Measurements from ENCODE around the gene PRKAR2B.
A peak's percentile ranks its signal among the peaks of the same experiment; 100 is the strongest.
"Not testable (repeated sequence)": the region's sequence is repeated elsewhere in the genome, so short reads cannot be mapped to it uniquely, and the experiment has no call there.

PRKAR2B gene

DNA sequence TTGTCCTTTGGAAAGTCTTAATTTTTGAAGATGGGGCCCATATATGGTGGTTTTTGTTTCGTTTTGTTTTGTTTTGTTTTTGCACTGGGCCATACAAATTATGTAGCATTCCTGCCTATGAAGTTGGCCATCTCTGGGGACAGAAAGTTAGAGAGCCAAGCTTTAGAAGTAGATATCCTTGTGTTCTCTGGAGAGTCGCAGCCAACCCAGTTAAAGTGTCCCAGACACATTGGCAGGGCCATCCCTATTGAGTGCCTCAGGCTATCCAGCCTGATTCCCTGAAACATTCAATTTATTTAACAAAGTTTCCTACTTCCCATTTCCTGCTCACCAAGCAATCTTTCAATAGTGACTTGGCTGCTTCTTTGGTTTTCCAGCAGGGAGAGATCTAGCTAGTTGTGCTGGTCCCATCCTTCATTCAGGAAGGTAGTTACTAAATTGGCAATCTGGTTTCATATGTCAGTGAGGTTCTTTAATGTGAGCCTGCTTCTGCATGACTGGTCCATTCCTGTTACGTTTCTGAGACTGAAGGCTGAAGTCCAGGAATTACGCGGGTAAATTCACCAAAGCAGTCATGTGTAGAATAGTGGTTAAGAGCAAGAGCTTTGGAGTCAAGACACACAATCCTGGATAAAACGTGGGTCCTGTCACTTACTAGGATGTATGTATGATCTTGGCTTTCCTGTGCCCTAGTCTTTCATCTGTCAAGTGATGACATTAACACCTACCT lies 75.0 kb downstream of the PRKAR2B start:
- DNase-seq (ENCODE audit: low read depth in 2 of 2), result no peak

DNA sequence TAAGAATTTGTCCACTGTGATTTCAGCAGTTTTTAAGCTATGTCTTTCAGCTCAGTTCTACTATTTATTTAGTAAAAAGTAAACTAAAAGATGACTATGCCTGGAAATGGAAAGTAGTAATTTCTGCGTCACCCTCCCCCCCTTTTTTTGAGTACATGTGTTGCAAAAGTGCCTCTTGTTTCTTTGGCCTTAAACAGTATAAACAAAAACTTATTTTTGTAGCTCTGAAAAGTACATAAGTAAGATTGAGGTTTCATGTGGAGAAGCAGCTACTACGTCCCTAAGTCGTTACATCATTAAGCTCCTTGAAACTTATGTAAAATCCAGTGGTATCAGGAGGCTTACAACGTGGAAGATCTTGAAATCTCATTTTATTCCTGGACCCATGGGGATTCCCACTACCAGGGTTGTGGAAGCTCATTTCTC lies 78.0 kb downstream of the PRKAR2B start:
- no peak for DNase-seq (ENCODE audit: low read depth in 2 of 2)

DNA sequence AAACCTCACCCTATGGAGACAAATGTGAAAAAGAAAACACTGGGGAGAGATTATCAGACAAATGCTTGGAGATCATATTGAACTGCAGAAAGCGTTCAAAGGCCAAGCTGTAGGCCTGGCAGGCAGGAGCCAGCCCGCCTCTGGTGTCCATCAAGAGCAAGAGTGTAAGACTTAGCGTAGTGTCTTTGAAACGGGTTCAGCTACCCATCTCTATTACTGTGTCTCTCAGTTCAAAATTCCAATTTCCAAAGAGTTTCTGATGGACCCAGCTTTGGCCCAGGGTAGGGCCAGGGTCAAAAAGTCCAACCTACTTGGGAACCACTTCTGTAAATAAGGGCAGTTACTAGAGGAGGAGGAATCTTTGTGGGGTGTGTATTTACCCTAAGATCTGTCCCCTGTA lies 78.9 kb downstream of the PRKAR2B start:
- no peak for DNase-seq (ENCODE audit: low read depth in 2 of 2)

DNA sequence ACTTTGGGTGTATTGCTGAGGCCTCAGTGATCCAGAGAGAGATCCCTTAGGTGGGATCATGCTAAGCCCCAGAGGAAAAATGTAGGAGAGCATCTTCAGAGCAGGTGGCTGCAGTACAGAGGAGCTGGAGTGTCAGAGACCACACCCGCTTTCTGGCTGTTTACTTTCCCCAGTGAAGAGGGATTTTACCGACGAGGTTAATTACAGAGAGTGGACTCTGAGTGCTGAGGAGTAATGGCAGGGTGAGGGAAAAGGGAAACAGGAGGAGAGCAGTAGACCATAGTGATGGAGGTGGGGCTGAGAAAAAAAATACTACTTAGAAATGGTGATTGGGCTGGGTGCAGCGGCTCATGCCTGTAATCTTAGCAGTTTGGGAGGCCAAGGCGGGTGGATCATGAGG lies 81.0 kb downstream of the PRKAR2B start:
- no peak for DNase-seq (ENCODE audit: low read depth in 2 of 2)

DNA sequence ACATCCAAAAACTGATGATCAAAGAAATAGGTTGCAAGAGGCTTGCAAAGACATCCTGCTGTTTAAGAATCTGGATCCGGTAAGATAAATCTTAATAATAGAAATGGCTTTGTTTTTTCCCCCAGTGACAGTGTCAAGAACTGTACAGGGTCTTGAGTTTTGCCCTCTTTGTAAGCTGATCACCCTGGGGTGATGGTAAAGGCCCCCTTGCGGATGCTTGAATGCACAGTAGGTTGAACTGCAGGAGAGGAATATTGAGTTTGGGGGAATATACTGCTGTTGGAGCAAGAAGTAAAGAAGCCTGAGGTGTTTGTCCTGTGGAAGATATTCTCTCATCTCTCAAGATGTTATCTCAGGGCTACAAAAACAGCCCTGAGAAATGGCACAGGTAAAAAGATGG lies 83.7 kb downstream of the PRKAR2B start:
- DNase-seq (ENCODE audit: low read depth in 2 of 2), result no peak

DNA sequence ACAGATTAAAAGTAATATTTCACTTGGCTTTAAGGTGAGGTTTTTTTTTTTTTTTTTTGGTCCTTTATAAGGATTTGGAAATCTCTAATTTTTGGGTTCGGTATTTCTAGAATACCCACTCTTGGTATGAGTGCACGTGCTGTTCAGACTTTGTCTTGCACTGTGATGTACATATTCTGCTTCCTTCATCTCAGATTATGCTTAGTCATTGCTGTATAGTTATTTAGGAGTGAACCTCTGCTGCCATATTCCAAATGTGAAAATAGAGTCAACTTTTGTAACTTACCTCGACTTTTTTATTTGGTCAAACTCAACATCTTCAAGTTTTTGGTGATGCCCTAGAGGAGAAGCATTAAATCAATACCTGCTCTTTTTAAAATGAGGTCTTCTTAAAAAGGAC lies 84.2 kb downstream of the PRKAR2B start:
- no peak for DNase-seq (ENCODE audit: low read depth in 2 of 2)

DNA sequence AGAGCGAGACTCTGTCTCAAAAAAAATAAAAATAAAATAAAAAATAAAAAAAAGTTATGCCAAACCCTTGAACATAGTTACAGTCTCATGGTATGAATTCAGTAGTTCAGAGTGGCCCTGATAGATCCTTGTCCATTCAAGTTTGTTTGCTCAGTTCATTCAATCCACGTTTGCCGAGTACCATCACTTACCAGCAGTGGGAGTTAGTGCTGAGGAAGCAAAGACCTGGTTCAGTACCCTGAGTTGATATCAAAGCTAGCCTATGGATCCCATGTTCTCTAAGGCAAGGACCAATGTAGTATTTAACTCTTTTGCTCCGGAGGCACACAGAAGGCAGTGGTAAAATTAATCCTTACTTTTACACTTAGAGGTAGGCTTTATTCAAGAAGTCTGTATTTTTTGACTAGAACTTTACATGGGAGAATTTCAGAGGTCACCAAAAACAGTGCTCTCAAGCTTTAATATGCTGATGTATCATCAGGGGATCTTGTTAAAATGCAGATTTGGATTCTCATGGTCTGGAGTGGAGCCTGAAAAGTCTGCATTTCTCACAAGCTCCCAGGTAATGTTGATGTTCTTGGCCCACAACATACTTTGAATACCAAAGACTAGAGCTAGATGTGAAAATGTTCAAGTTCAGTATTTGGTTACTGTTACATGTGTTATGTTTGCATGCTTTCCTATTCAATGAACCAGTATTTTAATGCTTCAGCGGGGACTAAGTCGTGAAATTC lies 86.1 kb downstream of the PRKAR2B start:
- DNase-seq (ENCODE audit: low read depth in 2 of 2), result no peak

DNA sequence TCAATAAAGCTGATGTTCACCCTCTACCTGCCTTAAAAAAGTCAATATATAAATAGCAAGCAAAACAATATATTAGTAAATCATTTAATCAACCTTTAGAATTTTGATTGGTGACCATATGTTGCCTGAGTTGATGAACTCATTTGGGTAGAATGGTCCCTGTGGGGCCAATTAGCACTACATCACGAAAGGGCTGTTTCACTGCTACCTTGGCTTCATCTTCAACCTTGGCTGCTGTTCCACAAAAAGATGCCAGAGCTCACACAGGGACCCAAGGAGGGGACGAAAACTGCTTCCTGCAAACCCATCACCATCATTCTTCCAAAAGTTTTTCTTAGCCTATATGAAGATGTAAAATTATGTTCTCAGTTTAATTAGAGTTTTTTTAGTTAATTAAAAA lies 88.9 kb downstream of the PRKAR2B start:
- DNase-seq (ENCODE audit: low read depth in 2 of 2), result no peak

DNA sequence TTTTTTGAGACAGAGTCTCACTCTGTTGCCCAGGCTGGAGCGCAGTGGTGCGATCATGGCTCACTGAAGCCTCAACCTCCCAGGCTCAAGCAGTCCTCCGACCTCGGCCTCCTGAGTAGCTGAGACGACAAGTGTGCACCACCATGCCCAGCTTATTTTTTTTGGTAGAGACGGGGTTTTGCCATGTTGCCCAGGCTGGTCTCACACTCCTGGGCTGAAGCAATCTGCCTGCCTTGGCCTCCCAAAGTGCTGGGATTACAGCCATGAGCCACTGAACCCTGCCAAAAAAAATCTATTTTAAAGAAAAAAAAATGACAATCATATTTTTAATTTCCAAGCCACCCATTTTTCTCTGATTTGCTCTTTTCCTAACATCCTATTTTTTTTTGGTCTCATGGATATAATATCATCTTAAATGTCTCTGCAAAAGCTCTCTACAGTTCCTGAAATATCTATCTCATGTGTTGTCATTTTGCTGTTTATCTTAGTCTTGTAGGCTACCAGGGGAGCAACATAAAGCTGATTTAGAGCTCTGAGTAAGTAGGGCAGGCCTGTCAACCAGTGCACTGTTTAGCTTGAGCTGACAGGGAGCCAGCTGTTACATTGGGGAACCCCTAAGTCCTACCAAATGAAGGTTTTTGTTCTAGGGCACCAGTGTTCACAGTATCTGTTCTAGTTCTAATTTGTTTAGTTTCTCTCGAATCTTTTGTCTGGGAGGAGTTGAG lies 94.4 kb downstream of the PRKAR2B start:
- DNase-seq (ENCODE audit: low read depth in 2 of 2), result no peak

DNA sequence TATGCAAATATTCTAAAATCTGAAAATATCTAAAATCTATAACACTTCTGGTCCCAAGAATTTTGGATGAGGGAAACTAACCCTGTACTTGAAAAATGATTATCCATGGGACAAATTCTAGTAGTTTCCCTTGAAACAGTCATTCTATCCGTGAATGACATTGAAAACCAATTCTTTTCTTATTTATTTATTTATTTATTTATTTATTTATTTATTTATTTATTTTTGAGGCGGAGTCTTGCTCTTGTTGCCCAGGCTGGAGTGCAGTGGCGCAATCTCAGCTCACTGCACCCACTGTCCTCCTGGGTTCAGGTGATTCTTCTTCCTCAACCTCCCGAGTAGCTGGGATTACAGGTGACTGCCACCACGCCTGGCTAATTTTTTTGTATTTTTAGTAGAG lies 99.4 kb downstream of the PRKAR2B start:
- DNase-seq (ENCODE audit: low read depth in 2 of 2), result not testable (repeated sequence)

DNA sequence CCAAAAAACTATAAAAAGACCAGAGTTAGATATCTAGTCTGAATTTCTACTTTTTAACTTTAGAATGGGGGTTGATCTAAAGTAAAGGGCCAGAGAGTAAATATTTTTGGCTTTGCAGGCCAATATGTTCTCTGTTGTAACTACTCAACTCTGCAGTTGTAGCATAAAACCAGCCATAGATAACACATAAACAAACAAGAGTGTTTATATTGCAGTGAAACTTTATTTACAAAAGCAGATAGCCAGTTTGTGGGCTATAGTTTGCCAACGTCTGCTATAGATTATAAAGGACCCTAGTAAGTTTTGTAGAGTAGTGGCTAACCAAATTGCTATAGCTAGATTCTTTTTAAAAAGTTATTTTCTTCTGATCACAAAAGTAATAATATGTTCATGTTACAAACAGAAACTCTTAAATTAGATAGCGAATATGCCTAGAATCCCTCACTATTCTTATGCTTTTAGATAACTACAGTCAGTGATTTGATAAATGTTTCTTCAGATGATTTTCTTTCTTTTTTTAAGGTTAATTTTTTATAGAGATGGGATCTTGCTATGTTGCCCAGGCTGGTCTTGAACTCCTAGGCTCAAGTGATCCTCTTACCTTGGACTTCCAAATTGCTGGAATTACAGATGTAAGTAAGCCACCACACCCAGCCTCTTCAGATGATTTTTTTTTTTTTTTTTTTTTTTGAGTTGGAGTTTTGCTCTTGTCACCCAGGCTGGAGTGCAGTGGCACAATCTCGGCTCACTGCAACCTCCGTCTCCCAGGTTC lies 100.7 kb downstream of the PRKAR2B start:
- no peak for DNase-seq (ENCODE audit: low read depth in 2 of 2)

DNA sequence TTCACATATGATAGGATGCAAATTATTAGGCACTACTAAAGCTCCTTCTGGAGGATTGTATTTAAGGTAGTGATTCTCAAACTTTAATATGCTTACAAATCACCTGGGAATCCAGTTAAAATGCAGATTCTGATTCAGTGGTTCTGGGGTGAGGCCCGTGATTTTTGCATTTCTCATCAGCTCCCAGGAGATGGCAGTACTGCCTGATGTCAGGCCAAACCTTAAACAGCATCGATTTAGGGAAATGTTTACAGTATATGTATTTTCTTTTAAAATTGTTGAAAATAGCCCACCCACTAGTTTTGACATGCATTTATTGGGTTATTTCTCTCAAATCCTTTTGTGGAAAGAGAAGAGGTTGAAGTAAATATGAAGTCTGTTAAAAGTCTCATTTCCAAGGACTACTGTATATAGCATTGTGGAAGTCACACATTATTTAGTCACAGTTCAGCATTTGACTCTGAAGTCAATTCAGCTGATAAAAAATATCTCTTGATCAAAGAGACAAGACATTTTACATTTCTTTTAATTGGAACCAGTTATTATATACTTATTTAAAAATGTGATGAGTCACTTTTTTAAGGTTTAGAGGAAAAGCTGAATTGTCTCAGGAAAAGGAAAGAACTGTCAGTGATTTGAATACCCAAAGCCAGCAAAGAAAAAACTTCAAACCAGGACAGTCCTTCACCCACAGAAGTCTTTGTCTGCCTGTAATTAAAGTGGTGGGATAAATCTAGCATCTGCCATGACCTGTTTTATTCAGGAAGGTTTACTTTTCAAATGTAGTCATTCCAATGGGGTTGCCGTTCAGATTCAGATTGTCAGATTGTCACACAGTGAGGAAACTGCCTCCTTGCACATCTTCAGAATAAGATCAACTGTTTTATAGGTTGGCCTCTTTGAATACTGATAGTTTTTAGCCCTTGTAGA lies 103.2 kb downstream of the PRKAR2B start:
- DNase-seq (ENCODE audit: low read depth in 2 of 2), result no peak

DNA sequence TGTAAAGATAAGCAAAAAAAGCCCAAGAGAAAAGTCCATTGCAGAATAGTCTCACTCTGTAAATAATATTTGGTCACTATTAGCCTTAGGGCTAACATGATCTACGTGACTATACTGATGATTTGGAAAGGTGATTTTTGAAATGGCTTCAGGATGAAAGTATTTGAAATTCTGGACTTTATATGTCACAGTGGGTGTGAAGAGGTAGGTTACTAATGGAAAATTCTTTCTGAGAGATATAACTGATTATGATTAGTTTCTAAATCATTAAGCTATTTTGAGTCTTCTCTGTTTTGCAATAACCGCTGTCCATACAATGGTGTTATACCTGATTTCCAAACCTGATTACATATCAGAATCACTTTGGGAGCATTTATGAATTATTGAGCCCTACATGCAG lies 104.2 kb downstream of the PRKAR2B start:
- DNase-seq (ENCODE audit: low read depth in 2 of 2), result no peak

DNA sequence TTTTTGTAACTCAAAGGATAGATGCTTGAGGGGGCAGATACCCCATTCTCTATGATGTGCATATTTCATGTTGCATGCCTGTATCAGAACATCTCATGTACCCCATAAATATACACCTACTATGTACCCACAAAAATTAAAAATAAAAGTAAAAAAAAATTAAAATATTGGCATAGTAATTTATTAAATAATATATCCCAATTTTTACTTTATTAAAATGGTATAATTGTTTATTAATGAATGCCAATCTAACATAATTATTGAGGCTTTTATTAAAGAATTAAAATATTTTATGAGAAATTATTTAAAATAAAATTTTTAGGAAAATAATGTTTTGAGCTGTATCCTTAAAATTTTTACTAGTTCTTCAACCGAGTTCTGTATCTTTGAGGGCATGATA lies 105.4 kb downstream of the PRKAR2B start:
- no peak for DNase-seq (ENCODE audit: low read depth in 2 of 2)

DNA sequence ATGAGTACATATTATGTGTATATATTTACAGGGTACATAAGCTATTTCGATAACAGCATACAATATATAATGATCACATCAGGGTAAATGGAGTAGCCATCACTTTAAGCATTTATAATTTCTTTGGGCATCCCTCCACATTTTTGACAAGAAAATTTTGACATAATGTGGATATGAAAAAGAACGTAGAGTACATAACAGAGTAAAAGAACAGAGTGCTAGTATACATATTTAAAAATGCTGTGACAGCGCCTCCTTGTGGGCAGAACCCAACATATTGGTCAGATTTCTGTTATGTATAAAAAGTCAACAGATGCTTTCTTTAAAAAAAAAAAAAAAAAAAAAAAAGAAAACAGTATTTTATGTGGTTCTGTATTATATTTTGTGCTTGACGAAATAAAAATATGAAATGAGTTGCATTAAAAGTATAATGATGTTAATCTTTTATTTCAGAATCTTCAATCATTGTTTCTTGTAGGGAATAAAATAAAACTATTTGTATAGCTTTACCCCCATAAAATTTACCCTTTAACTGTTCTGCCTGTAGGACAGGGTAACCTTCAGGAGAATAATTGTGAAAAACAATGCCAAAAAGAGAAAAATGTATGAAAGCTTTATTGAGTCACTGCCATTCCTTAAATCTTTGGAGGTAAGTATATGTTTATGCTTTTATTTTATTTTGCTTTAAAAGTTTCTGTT lies 106.0 kb downstream of the PRKAR2B start:
- DNase-seq (ENCODE audit: low read depth in 2 of 2), result peak; percentile 58 to 69

DNA sequence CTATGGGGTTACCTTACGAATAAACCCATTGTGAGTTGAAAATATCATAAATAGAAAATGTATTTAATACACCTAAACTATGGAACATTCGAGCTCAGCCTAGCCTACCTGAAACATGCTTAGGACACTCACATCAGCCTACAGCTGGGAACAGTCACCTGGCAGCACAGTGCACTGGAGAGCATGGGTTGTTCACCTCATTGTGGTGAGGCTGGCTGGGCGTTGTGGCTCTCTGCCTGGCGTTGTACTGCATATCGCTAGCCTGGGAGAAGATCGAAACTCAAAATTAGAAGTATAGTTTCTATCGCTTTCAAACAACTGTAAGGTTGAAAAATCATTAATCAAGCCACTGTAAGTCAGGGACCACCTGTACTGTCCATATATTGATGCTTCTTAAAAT lies 107.0 kb downstream of the PRKAR2B start:
- no peak for DNase-seq (ENCODE audit: low read depth in 2 of 2)

DNA sequence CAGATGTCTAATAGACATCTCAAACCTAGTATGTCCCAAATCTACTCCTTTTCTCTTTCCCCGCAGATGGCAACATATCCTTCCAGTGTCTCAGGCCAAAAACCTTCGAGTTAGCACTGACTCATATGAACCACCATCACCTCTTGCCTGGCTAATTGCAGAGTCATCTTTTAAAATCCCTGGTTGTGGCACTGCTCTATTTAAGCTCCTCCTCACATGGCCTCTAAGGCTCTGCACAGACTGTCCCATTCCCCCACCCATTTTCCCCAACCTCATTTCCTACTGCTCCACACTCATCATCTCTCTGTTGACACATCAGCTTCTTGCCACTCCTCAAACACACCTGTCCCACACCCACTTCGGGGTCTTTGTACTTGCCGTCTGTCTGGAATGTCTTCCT lies 107.5 kb downstream of the PRKAR2B start:
- no peak for DNase-seq (ENCODE audit: low read depth in 2 of 2)

DNA sequence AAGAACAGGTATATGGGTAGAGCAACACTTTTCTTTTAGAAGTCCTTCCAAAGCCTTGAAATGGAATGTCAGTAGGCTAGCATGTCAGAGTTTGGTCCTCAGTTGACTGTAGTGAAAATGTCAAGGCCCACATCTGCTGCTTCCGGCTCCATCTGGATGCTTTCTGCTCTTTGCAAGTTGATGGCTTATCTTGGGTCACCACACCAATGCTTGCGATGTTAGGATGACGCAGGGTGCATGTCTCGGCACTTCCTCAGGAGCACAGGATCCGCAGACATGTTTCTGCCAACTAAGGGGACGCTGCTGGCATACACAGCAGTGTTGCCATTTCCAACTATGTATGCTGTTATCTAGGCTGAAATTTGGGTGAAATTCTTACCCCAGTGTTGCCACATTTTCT lies 110.3 kb downstream of the PRKAR2B start:
- DNase-seq (ENCODE audit: low read depth in 2 of 2), result no peak

DNA sequence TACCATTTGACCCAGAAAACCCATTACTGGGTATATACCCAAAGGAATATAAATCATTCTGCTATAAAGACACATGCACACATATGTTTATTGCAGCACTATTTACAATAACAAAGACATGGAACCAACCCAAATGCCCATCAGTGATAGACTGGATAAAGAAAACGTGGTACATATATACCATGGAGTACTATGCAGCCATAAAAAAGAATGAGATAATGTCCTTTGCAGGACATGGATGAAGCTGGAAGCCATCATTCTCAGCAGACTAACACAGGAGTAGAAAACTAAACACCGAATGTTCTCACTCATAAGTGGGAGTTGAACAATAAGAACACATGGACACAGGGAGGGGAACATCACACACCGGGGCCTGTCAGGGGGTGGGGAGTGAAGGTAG lies 111.2 kb downstream of the PRKAR2B start:
- not testable (repeated sequence) for DNase-seq (ENCODE audit: low read depth in 2 of 2)

DNA sequence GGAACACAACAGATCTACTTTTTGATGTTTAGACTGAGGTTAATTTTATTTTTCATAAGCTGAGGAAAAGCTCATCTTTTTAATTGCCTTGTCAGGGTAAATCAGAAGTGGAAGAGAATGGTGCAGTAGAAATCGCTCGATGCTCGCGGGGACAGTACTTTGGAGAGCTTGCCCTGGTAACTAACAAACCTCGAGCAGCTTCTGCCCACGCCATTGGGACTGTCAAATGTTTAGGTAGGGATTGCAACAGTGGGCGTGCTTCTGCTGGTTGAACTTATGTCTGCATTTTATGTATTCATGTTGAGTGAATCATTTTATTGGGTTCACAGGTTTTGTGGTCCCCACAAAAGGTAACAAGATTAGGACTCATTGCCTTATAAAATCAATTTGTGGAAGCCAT lies 112.6 kb downstream of the PRKAR2B start:
- no peak for DNase-seq (ENCODE audit: low read depth in 2 of 2)
